Activated T-cell treated with anti-CD3 and anti-CD28 coated beads, Interleukin-2, amount 50 U/mL, for 4 hours (primary cell): ENCODE data around the gene PLXNA1. TPM values are rescaled to one million over a fixed set of nuclear protein-coding genes. Genes with fewer than 3 reads are reported as not detected.

ENCODE experiments used
- ATAC-seq, 2 donors: fragments of 200-7000 bp; cut with Tn5 transposase; one replicate each; pipeline ENCODE4 v1.10.0; 2021
- DNase-seq: peaks from one replicate; pipeline ENCODE4 v3.0.0-alpha.2; 2020
- H3K27me3 Mint-ChIP-seq: one replicate; pipeline ENCODE4 v1.8.0; 2021; ENCODE audit warnings: low read depth, mixed read lengths
- H3K36me3 Mint-ChIP-seq: one replicate; pipeline ENCODE4 v1.8.0; 2022; ENCODE audit warnings: mixed read lengths; ENCODE audit not compliant: insufficient read depth
- H3K4me1 Mint-ChIP-seq: one replicate; pipeline ENCODE4 v1.8.0; 2021; ENCODE audit warnings: low read depth, mixed read lengths
- H3K4me3 Mint-ChIP-seq: one replicate; pipeline ENCODE4 v1.8.0; 2021; ENCODE audit warnings: mild to moderate bottlenecking, moderate library complexity, mixed read lengths
- H3K9me3 Mint-ChIP-seq: one replicate; pipeline ENCODE4 v1.8.0; 2021; ENCODE audit warnings: mixed read lengths
- total RNA-seq, 3 donors: library from RNA; stranded (reverse); gene quantifications; one replicate each; pipeline ENCODE4 v1.2.1, GENCODE V29; 2021

Gene PLXNA1
- total RNA-seq, 3 donors from 2014 or later, result 25.6 to 33.1 (median 28.9) TPM

GRCh38 chr3:126959136-126959920 is 23.6 kb upstream of the PLXNA1 start:
- DNase-seq (no peak), ATAC-seq (no peak)
- H3K4me1 Mint-ChIP-seq, result no peaks in the 10 kb centered on the region
- H3K27me3 Mint-ChIP-seq, result no peaks in the 10 kb centered on the region
- peaks cover 7% of the 10 kb centered on the region for H3K36me3 Mint-ChIP-seq
- no peaks in the 10 kb centered on the region for H3K9me3 Mint-ChIP-seq
- no peak overlapping the region for H3K4me3 Mint-ChIP-seq

GRCh38 chr3:126959921-126960603 is 22.9 kb upstream of the PLXNA1 start:
- H3K4me3 Mint-ChIP-seq, result no peak overlapping the region
- ATAC-seq (no peak), DNase-seq (no peak)
- no peaks in the 10 kb centered on the region for H3K9me3 Mint-ChIP-seq
- H3K36me3 Mint-ChIP-seq, result peaks cover 7% of the 10 kb centered on the region
- no peaks in the 10 kb centered on the region for H3K27me3 Mint-ChIP-seq
- H3K4me1 Mint-ChIP-seq, result no peaks in the 10 kb centered on the region

- Mint-ChIP-seq H3K9me3 (no peaks in the 10 kb centered on the region), H3K4me1 (no peaks in the 10 kb centered on the region), H3K27me3 (no peaks in the 10 kb centered on the region), H3K36me3 (peaks cover 7% of the 10 kb centered on the region), H3K4me3 (no peak overlapping the region)
- ATAC-seq, result no peak
- DNase-seq, result no peak
Observed at GRCh38 chr3:126960604-126960995, 22.3 kb upstream of the PLXNA1 start.

- Mint-ChIP-seq H3K27me3 (no peaks in the 10 kb centered on the region), H3K9me3 (no peaks in the 10 kb centered on the region), H3K4me3 (no peak overlapping the region), H3K36me3 (peaks cover 6% of the 10 kb centered on the region), H3K4me1 (no peaks in the 10 kb centered on the region)
- ATAC-seq, result no peak
- DNase-seq, result no peak
Observed at GRCh38 chr3:126961191-126961790, 21.6 kb upstream of the PLXNA1 start.

GRCh38 chr3:126961791-126962461 is 21.0 kb upstream of the PLXNA1 start:
- Mint-ChIP-seq H3K4me1 (no peaks in the 10 kb centered on the region), H3K27me3 (no peaks in the 10 kb centered on the region), H3K36me3 (peaks cover 5% of the 10 kb centered on the region), H3K4me3 (no peak overlapping the region), H3K9me3 (no peaks in the 10 kb centered on the region)
- DNase-seq (no peak), ATAC-seq (no peak)

GRCh38 chr3:126962756-126963155 is 20.2 kb upstream of the PLXNA1 start:
- H3K4me1 Mint-ChIP-seq, result no peaks in the 10 kb centered on the region
- H3K9me3 Mint-ChIP-seq, result no peaks in the 10 kb centered on the region

GRCh38 chr3:126963261-126964190 is 19.4 kb upstream of the PLXNA1 start:
- Mint-ChIP-seq H3K9me3 (no peaks in the 10 kb centered on the region), H3K4me1 (no peaks in the 10 kb centered on the region), H3K27me3 (peaks cover 2% of the 10 kb centered on the region), H3K36me3 (peaks cover 3% of the 10 kb centered on the region), H3K4me3 (no peak overlapping the region)
- DNase-seq (no peak), ATAC-seq (no peak)

More at GRCh38 chr3:126962756-126963155, 20.2 kb upstream of the PLXNA1 start:
- peaks cover 5% of the 10 kb centered on the region for H3K36me3 Mint-ChIP-seq
- ATAC-seq (no peak), DNase-seq (no peak)
- no peaks in the 10 kb centered on the region for H3K27me3 Mint-ChIP-seq
- H3K4me3 Mint-ChIP-seq, result no peak overlapping the region

GRCh38 chr3:126964261-126964660 is 18.7 kb upstream of the PLXNA1 start:
- H3K27me3 Mint-ChIP-seq, result peaks cover 2% of the 10 kb centered on the region
- H3K9me3 Mint-ChIP-seq, result no peaks in the 10 kb centered on the region
- peaks cover 3% of the 10 kb centered on the region for H3K36me3 Mint-ChIP-seq
- no peaks in the 10 kb centered on the region for H3K4me1 Mint-ChIP-seq
- no peak overlapping the region for H3K4me3 Mint-ChIP-seq
- DNase-seq (no peak), ATAC-seq (no peak)

GRCh38 chr3:126964950-126965349 is 18.0 kb upstream of the PLXNA1 start:
- no peak for DNase-seq
- H3K4me1 Mint-ChIP-seq, result no peaks in the 10 kb centered on the region

GRCh38 chr3:126965526-126966080 is 17.3 kb upstream of the PLXNA1 start:
- Mint-ChIP-seq H3K9me3 (no peaks in the 10 kb centered on the region), H3K4me1 (no peaks in the 10 kb centered on the region), H3K27me3 (peaks cover 2% of the 10 kb centered on the region), H3K36me3 (no peaks in the 10 kb centered on the region), H3K4me3 (no peak overlapping the region)
- ATAC-seq (no peak), DNase-seq (no peak)

More at GRCh38 chr3:126964950-126965349, 18.0 kb upstream of the PLXNA1 start:
- Mint-ChIP-seq H3K27me3 (peaks cover 2% of the 10 kb centered on the region), H3K36me3 (peaks cover 3% of the 10 kb centered on the region), H3K4me3 (no peak overlapping the region), H3K9me3 (no peaks in the 10 kb centered on the region)
- ATAC-seq, result no peak

- H3K4me1 Mint-ChIP-seq, result no peaks in the 10 kb centered on the region
- DNase-seq, result no peak
- no peaks in the 10 kb centered on the region for H3K36me3 Mint-ChIP-seq
- peaks cover 9% of the 10 kb centered on the region for H3K27me3 Mint-ChIP-seq
- no peaks in the 10 kb centered on the region for H3K9me3 Mint-ChIP-seq
- no peak overlapping the region for H3K4me3 Mint-ChIP-seq
- ATAC-seq, result no peak
Observed at GRCh38 chr3:126967386-126967785, 15.5 kb upstream of the PLXNA1 start.

GRCh38 chr3:126968391-126969390 is 14.2 kb upstream of the PLXNA1 start:
- DNase-seq (no peak), ATAC-seq (no peak)
- no peak overlapping the region for H3K4me3 Mint-ChIP-seq
- H3K4me1 Mint-ChIP-seq, result no peaks in the 10 kb centered on the region
- H3K27me3 Mint-ChIP-seq, result peaks cover 14% of the 10 kb centered on the region
- H3K9me3 Mint-ChIP-seq, result no peaks in the 10 kb centered on the region
- no peaks in the 10 kb centered on the region for H3K36me3 Mint-ChIP-seq
